NOMO-1 (cell line): ENCODE data around the gene ELOVL6.
"Not testable (repeated sequence)": the region's sequence is repeated elsewhere in the genome, so short reads cannot be mapped to it uniquely, and the experiment has no call there.

Experiments
- DNase-seq, 2 experiments: peaks; one replicate each; lab custom pipeline; 2025; ENCODE audit not compliant: unreplicated experiment in 2 of 2; lab: John Stamatoyannopoulos, UW

The ELOVL6 gene

DNA sequence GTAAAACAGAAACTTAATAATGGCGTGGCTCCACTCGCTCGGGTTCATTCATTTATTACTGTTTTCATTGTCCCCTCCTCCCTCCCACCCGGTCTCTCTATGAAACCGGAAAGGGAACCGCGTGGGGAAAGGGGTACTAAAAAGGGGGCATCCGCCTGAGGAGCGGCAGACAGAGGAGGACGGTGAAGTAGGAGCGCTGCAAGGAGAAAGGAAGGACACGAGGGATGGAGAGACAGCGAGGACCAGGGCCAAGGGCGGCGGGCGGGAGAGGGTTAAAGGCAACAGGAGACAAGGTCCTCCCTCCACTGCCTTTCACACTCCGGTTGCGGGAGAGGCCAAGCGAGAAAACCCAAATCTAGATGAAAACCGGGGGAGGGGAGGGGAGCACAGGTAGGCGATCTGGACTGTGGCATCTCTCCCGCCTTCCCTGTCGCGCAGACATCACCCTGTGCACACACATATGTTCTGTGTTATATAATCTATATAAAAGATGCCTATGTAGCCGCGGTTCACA is 829 bp downstream of the ELOVL6 start:
- peak; percentile 56 to 73 for DNase-seq

- peak in 1 of 2 experiments; percentile 32 for DNase-seq
Measured at GRCh38 chr4:110196871-110197528, 1.4 kb downstream of the ELOVL6 start.

DNA sequence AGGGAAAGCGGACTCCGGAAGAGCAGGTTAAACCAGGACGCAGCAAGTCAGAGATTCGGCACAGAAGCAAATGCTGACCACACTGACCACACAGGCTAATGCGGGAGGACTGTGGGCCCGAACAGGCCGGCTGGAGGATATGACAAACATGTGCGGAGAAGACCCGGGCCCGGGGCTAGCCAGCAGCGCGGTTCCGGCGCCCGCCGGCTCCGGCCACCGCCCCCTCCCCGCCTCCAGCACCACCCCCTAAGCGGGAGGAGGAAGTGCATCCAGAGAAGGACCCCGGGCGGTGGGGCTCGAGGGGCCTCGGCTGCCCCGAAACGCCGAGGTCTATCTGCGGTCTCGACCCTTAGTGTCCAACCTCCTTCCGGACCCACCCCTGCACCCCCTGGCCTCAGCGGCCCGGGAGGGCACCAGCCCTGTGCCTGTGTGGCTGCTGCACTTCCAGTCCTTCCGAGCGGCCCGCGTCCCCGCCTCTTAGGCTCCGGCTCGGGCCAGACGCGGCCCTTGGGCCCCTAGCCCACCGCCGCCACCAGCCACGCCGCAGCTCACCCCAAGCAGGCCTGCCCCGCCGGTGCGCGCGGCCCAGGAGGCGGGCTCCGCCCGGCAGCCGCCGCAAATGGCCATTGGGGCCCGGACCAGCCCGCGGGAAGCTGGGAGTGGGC is 2.1 kb downstream of the ELOVL6 start:
- peak; percentile 36 to 71 for DNase-seq

DNA sequence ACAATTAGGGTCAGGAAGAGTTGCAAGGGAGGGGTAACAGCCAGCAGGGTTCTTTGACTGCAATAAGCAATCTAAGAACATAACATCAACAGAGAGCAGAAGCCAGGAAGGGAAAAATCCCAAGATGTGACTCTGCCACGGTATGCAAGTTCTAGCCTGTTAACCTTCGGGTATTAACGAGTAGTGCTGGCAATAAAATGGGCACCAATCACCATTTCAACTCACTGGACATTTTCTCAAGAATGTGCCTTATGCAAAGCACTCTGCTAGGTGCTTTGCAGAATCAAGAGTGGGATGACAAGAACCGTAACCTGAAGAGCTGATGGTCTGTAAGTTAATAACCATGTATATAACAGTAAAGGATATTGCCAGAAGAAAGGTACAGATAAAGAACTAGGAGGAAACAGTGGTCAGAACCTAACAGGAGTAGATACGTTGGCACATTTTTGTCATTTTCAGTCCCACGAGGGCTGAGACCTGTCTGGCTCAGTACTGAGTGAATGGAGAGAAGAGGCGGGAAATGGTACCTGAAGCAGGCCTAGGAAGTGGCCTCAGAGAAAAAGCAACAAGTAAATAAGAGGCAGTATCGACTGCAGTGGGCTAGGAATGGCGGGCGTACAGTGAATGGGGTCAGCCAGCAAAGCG is 2.7 kb downstream of the ELOVL6 start:
- peak in 1 of 2 experiments; percentile 36 for DNase-seq

- DNase-seq = peak; percentile 7 to 10
Measured at GRCh38 chr4:110193822-110194761, 4.3 kb downstream of the ELOVL6 start.

DNA sequence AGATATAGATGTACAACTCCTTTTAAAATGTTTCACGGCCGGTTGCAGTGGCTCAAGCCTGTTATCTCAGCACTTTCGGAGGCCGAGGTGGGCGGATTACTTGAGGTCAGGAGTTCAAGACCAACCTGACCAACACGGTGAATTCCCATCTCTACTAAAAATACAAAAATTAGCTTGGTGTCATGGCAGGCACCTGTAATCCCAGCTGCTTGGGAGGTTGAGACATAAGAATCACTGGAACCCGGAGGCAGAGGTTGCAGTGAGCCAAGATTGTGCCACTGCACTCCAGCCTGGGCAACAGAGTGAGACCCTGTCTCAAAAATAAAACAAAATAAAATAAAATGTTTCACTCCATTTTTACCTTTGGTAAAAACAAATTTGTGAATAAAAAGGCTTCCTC is 5.1 kb downstream of the ELOVL6 start:
- DNase-seq = not testable (repeated sequence)

DNA sequence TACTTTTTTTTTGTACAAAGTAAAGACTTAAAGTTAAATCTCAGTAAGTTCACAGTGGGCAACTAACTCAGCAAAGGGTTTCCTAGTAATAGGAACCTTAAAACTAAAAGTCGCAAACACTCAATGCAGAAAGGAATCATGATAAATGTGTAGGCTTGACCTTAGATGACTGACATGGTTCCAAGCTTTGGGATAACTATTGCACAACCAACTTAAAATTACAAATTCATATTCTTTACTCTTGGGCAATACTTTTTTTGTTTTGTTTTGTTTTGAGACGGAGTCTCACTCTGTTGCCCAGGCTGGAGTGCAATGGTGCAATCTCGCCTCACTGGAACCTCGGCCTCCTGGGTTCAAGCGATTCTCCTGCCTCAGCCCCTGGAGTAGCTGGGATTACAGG is 8.2 kb downstream of the ELOVL6 start:
- no peak for DNase-seq

- DNase-seq = no peak
Measured at GRCh38 chr4:110188113-110188512, 10.3 kb downstream of the ELOVL6 start.

DNA sequence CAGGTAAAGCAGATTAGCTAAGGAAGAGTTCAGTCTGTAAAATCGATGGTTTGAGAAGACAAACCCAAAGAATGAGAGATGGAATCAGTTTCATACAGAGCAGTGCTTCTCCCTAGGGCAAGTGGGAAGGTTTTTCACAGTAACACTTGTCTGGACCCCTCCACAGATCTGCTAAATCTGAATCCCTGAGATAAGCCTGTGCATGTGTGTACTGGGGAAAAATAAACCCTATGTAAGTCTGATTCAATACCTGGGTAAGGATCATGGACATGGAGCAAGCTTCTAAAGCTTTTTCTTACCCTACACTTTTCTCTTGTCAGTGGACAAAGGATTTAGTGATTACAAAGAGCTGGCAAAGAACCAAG is 13.6 kb downstream of the ELOVL6 start:
- no peak for DNase-seq

DNA sequence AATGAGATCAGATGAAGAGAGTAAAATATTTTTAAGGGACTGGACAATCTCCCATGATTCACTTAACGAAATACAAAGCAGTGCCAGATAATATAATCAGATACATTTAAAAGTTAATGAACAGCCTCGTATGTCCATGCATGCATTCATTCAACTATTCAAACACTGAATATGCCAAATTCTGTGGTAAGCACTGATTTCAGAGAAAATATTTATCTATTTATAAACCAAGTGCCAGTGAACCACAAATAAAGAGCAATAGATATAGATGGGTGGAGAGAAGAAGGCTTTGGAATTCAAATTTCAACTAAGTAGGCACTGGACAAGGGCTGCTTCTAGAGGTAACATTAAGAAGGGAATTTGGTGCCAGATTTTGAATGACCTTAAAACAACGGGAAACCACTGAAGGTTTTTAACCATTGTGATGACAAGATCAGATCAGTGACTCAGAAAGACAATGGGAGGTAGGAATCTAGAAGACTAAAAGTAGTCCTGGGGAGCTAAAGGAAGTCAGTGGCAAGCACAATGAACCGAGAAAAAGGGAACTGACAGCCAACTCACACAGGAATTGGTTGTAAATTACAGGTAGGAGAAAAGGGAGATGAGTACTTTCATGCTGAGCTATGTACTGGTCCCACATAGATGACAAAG is 14.2 kb downstream of the ELOVL6 start:
- DNase-seq = peak; percentile 1 to 21

GRCh38 chr4:110183643-110184042 is 14.8 kb downstream of the ELOVL6 start:
- DNase-seq = no peak

DNA sequence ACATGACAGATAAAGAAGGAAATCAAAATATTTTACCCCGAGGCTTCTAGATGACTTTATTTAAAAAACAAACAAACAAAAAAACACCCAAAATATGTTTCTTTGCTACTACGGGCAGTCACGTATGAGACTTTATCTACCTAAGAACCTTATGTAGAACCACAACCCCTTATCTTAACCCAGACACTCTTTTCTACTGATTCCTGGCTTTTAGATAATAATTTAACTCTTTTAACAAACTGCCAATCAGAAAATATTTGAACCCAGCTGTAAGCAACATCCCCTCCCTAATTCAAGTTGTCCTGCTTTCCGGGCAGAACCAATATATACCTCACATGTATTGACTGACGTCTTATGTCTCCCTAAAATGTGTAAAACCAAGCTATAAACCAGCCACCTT is 15.4 kb downstream of the ELOVL6 start:
- no peak for DNase-seq

DNA sequence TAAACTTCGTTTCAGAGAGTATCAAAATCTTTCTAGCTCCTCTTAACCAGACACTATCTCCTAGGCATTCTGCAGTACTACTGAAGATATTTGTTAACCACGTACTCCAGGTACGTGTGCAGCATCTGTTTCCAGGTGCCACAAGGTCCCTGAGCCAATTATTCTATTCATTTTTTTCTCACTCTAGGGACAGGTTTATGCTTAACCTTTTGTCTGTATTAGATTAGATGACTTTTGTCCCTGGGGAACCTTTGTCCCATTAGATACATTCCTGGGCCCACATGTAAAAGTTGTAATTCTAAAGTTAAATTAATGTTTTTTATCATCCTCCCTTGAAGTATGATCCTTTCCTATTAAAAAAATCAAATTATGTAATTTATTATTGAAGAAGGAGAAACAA is 16.5 kb downstream of the ELOVL6 start:
- no peak for DNase-seq

DNA sequence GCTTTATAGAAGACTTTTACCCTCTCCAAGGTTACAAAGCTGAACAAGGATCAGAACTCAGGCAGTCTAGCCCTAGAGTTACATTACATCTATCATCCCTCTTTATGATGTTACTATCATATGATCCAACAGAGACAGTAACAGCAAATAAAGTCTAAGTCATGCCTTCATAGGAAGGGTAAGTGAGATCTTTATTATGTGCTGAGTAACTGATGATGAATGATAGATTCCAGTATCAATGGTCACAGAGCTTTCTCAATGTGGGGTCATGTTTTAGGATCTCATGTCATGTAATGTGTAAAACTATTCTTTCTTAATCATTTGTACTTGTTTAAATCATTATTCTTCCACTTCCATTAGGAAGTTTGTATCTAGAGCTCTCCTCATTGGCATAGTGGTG is 22.8 kb downstream of the ELOVL6 start:
- DNase-seq = no peak

DNA sequence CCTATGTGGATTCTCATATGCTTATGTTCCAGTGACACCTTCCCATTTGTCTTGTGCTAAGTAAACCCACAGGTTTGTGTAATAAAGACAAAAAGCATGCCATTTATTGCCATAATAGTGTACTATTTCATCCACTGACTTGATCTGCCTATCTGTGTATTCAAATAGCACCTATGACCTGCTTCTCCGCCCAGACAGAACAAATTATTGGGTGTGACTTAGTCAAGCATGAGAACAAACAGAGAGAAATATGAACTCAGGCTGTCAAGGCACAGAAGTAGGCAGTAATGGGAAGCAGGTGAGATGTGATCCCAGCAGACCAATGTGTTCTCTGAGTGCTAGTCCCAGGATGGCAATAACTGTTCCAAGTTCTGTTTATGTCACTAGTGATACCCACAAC is 25.4 kb downstream of the ELOVL6 start:
- no peak for DNase-seq

DNA sequence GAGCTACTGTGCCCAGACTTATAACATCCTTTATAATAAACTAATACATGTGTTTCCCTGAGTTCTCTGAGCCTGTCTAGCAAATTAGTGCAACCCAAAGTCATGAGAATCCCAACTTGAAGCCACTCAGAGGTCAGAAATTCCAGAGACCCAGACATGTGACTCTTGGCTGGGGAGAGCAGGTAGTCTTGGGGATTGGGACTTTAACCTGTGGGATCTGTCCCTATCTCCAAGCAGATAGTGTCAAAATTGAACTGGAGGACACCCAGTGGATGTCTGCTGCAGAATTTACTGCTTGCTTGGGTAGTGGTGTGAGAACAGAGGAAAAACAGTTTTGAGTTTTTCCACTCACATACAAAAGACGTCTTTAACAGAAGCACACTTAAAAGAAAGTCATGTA is 26.4 kb downstream of the ELOVL6 start:
- DNase-seq = no peak

DNA sequence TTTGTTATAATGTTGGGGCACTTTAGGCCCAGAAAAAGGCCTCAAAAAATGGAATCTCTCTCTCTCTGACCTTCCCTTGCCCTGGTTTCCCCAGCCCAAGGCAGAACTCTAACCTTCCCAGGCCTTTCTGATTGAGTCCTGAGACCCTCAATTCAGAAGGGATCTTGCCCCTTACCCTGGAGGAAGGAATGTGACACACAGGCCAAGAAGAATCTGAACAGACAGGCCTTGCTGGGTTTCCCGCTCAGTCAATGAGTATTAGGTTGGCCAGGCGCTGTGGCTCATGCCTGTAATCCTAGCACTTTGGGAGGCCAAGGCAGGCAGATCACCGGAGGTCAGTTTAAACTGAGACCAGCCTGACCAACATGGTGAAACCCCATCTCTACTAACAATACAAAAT is 27.6 kb downstream of the ELOVL6 start:
- no peak for DNase-seq

- peak; percentile 49 to 79 for DNase-seq
Measured at GRCh38 chr4:110165382-110166286, 32.8 kb downstream of the ELOVL6 start.

- no peak for DNase-seq
Measured at GRCh38 chr4:110164856-110165255, 33.6 kb downstream of the ELOVL6 start.
